GM12875 (cell line): ENCODE data around the gene PHAX.

ENCODE experiments used
- H3K4me3 ChIP-seq: one replicate; pipeline ENCODE4 v1.5.1; 2011; ENCODE audit warnings: low read depth, low read length, control low read depth
- TF ChIP-seq, protein P1 (sequence below): IDR thresholded peaks from 2 replicates; pipeline ENCODE4 v1.5.1; 2011; ENCODE audit warnings: low read depth, mild to moderate bottlenecking, control low read depth, inconsistent platforms, low read length, moderate library complexity, borderline replicate concordance; ENCODE audit not compliant: insufficient read depth

PHAX gene

DNA sequence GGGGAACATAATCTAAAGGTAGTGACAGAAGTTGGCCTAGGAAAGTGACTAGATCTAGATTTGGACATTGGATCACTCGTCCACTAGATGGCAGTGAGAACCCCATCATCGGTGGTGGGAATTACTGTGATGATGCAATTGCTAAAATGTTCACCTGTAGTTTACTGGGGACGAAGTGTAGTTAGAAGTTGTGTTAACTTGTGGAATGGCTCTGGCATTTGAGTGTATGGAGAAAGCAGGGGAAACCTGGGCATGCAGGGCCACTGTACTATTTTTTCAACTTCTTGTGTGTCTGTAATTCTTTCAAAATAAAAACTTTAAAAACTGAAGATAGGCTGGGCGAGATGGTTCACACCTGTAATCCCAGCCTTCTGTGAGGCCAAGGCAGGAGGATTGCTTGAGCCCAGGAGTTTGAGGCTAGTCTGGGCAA is 75.5 kb downstream of the PHAX start:
- no peak overlapping the region for H3K4me3 ChIP-seq
- TF ChIP-seq, protein P1, sequence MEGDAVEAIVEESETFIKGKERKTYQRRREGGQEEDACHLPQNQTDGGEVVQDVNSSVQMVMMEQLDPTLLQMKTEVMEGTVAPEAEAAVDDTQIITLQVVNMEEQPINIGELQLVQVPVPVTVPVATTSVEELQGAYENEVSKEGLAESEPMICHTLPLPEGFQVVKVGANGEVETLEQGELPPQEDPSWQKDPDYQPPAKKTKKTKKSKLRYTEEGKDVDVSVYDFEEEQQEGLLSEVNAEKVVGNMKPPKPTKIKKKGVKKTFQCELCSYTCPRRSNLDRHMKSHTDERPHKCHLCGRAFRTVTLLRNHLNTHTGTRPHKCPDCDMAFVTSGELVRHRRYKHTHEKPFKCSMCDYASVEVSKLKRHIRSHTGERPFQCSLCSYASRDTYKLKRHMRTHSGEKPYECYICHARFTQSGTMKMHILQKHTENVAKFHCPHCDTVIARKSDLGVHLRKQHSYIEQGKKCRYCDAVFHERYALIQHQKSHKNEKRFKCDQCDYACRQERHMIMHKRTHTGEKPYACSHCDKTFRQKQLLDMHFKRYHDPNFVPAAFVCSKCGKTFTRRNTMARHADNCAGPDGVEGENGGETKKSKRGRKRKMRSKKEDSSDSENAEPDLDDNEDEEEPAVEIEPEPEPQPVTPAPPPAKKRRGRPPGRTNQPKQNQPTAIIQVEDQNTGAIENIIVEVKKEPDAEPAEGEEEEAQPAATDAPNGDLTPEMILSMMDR = peak; percentile 62
